IMR-90 (cell line): Measurements from ENCODE around the gene HDC.

ENCODE experiments used
- SMC3 ChIP-seq: fragments of 150-350 bp; IDR thresholded peaks from 2 replicates; pipeline ENCODE4 v1.6.1; 2016; ENCODE audit warnings: low read depth, mild to moderate bottlenecking, antibody characterized with exemption, low read length, moderate library complexity
- TF ChIP-seq, protein P1 (sequence below): conservative IDR thresholded peaks from 2 replicates; pipeline ENCODE4 v1.5.1; 2012; ENCODE audit warnings: mild to moderate bottlenecking, low read depth, low read length, improper control_type of control experiment

DNA sequence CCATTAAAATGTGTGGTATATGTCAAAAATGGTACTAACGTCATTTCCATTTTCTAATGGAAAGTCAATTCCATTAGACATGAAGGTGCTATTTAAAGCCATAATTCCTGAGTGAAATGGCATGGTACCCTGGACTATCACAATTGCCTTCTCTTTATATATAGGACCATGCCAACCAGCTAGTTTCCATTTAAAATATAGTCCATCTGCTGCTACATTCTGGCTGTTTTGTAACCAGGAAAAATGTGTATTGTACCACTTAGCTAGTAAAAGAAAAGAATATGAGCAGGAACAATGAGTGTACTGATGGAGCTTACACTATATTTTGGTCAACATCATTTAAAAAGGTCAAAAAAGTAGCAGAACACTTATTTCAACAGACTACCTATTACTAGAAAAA lies 30.4 kb upstream of the HDC start:
- no peak for TF ChIP-seq SMC3
- TF ChIP-seq, protein P1, sequence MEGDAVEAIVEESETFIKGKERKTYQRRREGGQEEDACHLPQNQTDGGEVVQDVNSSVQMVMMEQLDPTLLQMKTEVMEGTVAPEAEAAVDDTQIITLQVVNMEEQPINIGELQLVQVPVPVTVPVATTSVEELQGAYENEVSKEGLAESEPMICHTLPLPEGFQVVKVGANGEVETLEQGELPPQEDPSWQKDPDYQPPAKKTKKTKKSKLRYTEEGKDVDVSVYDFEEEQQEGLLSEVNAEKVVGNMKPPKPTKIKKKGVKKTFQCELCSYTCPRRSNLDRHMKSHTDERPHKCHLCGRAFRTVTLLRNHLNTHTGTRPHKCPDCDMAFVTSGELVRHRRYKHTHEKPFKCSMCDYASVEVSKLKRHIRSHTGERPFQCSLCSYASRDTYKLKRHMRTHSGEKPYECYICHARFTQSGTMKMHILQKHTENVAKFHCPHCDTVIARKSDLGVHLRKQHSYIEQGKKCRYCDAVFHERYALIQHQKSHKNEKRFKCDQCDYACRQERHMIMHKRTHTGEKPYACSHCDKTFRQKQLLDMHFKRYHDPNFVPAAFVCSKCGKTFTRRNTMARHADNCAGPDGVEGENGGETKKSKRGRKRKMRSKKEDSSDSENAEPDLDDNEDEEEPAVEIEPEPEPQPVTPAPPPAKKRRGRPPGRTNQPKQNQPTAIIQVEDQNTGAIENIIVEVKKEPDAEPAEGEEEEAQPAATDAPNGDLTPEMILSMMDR, result no peak
